AG08396 (cell line): ENCODE measurements around the gene KLHL22.
"Not testable (repeated sequence)": the region's sequence is repeated elsewhere in the genome, so short reads cannot be mapped to it uniquely, and the experiment has no call there.

Experiments
- DNase-seq: peaks from one replicate; pipeline ENCODE4 v3.0.0; 2012; ENCODE audit warnings: low spot score, mixed read lengths

The KLHL22 gene

DNA sequence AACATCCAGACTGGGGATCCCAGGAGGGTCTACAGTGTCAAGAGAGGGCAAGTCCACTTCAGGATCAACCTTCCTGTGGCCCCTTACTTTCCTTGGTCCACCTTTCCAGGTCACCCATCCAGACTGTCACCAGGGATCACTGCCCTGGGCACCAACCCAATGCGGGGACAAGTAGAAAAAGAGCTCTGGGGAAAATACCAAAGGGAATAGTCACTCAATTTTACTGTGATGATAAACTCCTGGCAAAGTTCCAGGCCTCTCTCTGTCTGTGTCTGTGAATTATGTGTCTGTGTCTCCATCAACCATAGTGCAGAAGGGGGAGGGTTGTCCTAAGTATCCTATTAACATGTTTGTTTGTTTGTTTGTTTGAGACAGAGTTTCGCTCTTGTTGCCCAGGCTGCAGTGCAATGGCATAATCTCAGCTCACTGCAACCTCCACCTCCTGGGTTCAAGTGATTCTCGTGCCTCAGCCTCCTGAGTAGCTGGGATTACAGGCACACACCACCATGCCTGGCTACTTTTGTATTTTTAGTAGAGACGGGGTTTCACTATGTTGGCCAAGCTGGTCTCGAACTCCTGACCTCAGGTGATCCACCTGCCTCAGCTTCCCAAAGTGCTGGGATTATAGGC is 8.8 kb upstream of the KLHL22 start:
- DNase-seq, result peak; percentile 47

DNA sequence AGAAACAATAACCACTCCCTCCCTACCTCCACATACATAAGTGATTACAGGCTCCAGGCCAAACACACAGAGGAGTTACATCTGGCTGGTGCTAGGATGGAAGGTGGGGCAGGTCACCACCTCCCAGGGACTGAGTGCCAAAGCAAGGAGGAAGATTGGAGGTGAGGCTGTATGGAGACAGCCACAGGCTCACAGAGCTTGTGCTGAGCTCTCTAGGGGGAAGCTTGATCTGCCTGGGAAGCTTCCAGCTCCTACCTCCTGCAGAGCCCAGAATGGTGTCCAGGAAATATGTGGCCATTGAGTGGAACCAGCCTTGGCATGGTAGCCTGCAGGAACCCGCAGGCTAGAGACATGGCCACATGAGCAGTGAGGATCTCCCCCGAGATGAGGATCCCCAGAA is 8.2 kb upstream of the KLHL22 start:
- no peak for DNase-seq

DNA sequence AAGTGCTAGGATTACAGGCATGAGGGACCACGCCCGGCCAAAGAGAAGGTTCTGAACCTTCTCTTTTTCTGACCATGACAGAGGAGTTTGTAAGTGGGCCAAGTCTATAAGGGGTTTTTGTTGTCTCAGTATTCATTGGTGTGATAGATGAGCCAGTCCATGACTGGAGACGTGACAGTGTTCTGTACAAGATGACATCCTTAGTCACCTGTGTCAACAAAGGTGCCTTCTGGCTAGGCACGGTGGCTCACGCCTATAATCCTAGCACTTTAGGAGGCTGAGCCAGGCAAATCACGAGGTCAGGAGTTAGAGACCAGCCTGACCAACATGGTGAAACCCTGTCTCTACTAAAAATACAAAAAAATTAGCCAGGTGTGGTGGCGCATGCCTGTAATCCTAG is 4.2 kb upstream of the KLHL22 start:
- no peak for DNase-seq

DNA sequence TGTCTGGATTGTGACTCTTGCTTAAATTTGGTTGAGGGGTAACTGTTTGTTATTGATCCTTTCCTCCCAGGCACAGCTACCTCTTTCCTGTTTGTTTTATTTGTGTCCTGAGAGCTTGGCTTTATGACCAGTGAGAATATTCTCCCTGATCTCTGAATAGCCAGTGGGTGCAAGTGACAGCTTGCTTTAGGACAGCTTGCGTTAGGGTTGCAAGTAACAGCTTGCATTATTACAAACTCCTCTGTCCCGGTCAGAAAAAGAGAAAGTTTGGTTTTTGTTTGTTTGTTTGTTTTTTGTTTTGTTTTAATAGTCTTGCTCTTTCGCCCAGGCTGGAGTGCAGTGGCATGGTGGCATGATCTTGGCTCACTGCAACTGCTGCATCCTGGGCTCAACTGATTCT is 3.3 kb upstream of the KLHL22 start:
- no peak for DNase-seq

DNA sequence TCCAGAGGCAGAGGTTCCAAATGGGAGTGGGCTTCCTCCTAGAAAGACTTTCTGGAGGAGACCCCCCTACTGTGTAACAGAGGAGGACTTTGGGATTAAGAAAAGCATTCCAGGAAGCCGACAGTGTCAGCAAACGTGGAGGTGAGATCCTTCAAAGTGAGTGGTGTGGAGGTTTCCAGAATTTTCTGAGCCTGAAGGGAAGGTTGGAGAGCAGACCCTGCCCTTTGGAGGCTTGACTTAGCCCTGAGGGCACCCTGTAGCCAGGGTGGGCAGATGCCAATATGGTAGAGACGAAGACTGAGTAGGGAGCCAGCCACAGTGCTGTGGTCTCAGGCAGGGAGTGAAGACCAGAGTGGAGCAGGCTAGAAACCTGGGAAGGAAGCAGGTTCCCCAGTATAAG is 1.8 kb upstream of the KLHL22 start:
- DNase-seq, result no peak

DNA sequence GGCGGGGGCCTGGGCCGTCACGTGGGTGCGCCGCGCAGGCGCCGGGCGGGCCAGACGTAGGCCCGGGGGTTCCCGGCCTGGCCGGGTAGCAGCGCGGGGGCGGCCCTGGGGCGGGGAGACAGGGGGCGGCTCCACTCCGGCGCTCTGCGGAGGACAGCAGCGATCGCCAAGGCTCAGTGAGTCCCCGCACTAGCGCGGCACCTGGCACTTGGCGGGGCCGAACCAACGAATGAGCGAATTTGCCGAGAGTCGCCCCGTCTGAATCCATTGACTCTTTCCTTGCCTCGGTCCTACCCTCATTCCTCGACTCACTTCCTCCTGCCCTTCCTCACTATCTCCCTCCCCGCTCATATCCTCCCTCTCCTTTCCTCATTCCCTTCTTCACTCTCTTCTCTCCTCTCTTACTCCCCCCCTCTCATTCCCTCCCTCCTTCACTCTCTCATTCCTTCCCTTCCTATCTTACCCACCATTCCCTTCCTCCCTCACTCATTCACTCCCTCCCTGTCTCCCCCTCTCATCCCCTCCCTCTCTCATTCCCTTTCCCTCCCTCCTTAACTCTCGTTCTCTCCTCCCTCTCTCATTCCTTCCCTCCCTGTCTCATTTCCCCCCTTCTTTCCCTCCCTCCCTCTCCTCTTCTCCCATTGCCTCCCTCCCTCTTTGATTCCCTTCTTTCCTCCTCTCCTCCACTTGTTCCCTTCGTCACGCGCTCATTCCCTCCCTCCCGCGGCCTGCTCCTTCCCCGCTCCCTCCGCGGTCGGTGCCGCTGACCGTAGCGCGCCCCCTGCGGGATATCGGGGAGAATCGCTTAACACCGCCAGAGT is 476 bp upstream of the KLHL22 start:
- DNase-seq, result peak; percentile 98

DNA sequence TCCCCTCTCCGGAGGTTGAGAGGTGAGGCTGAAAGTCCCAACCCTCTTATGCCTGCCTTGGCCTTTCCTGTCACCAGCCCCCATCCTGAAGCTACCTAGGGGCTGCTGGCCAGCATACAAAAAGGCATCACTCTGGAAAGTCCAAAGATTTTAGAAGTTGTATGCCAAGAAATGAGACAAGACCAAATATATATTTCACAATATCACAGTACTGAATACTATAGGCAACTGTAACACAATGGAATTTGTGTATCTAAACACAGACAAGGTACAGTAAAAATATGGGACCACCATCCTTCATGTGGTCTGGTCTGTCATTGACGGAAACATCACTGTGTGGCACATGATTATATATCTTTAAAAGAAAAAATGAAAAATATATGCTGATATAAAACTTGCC is 4.2 kb downstream of the KLHL22 start:
- DNase-seq, result no peak

DNA sequence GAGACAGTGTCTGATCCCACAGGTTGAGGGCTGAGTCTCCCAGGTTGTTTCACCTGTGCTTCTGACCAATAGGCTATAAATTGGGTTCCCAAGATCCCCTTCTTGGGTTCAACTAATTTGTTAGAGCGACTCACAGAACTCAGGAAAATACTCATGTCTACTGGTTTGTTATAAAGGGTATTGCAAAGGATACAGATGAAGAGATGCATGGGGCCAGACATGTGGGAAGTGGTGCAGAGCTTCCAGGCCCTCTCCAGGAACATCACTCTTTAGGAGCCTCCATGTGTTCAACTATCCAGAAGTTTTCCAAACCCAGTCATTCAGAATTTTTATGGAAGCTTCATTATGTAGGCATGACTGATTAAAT is 4.7 kb downstream of the KLHL22 start:
- DNase-seq, result no peak

DNA sequence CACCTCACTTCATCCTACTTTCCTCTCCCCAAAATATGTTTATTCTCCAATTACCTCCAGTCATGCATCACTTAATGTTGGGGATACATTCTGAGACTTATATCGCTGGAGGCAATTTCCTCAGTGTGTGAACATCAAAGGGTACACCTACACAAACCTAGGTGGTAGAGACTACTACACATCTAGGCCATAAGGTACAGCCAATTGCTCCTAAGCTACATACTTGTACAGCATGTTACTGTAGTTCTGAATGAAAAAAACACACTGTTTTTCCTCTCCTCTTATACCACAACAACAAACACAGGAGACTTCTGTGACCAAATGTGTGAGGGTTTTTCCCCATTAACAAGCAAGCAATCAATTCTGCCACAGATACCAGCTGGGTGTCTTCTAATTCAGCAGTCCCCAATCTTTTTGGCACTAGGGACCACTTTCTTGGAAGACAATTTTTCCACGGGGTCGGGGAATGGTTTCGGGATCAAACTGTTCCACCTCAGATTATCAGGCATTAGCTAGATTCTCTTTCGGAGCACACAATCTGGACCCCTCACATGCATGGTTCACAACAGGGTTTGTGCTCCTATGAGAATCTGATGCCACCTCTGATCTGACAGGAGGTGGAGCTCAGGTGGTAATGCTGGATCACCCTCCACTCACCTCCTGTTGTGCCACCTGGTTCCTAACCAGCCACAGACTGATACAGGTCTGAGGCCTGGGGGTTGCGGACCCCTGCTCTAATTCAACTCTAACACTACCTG is 5.2 kb downstream of the KLHL22 start:
- DNase-seq, result no peak

DNA sequence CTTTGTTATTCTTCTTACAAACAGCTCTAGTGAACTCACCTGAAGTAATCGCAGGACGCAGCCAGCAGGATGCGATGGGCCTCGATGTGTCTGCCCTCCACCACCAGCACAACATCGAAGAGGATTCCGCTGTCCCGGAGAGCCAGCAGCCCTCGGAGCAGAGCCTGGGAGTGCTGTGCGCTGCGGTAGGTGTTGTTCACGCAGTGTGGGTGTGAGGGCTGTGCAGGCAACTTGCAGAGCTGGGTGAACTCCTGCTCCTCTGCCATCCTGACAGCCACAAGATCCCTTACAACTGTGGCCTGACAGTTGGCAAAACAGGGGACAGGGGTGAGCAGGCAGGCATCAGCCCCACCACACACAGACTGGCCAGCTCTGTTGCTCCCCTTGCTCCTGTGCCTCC is 6.6 kb downstream of the KLHL22 start:
- DNase-seq, result no peak

DNA sequence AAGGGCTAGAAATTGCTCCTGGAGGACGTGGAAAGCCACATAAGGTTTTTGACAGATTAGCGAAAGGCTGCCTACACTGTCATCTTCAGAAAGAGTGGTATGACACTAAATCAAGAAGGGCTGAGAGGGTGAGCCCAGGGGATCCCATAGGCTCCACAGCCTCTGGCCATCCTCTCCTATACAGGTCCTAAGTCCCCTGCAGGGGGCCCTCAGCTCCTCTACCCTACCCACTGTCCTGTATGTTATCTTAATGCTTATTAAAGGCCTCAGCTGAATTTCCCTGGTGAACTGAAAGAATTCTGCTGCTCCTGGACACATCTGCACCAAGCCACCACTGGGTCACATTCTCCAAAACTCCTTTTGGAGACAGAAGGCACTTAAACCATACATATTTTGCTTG is 7.9 kb downstream of the KLHL22 start:
- no peak for DNase-seq

DNA sequence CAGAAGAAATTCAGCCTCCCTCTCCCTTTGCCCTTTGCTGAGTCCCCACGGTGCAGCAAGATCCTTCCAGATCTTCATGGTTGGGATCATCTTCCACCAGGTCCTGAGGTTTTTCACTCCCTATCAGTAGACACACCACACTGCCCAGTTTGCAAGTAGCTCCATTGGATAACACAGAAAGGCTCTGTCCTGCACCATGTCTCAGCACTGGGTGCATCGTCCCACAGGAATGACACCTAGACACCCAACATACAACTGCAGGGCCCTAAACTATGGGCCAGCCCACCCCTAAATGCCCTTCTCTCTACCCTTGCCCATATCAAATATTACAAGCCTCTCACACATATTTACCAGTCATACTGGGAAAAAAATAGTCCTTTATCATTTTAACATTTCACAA is 9.4 kb downstream of the KLHL22 start:
- peak; percentile 44 for DNase-seq

DNA sequence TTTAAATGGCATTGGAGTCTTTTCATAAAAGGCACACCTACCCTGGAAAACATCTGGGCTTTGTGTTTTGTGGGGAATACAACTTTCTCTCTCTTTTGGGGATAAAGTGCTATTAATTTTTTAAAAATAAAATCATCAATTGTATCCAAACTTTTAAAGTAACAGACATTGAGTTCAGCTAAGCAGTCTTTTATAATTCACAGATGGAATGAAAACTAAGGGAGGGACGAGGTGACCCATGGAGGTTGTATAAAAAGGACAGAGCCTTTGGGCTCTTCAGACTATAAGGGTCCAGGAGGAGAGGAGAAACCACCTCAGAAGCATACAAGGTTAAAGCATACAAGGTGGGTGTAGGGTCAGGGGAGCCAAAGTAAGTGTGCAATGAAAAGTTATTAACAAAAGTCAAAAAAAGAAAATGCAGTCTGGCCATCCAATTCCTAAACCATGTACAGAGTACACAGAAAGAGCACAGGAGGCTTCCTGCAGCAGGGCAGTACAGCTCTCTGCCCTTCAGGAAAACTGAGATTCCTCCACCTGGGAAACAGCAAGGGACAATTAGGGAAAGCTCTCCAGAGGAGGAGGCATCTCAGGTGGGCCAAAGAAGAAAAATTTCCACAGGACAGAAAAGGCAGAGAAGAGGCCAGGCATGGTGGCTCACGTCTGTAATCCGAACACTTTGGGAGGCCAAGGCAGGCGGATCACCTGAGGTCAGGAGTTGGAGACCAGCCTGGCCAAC is 10.5 kb downstream of the KLHL22 start:
- DNase-seq, result no peak

DNA sequence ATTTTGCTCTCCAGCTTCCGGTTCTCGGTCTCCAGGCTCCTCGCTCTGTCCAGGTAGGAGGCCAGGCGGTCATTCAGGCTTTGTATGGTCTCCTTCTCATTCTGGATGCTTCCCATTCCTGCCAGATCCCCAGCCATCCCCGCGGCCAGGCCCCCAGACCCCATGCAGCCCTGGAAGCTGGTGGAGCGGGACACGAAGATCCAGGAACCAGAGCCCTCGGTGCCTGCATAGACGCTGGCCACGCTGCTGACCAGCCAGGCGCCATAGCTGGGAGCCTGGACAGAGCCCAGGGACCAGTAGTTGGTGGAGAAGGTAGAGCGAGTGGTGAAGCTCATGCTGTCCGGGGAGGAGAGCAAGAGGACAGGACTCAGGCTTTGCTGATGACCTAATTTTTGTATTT is 11.8 kb downstream of the KLHL22 start:
- no peak for DNase-seq

DNA sequence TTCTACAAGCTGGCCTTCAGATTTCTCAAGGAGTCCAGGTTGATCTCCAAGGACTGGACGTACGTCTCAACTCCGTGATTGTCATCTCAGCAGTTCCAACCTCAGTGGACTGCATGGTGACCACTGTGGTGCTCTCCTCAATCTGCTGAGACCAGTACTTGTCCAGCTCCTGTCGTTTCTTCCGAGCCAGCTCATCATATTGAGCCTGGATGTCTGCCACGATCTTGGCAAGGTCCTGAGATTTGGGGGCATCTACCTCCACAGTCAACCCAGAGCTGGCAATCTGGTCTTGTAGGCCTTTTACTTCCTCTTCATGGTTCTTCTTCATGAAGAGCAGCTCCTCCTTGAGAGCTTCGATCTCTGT is 12.5 kb downstream of the KLHL22 start:
- DNase-seq, result not testable (repeated sequence)

DNA sequence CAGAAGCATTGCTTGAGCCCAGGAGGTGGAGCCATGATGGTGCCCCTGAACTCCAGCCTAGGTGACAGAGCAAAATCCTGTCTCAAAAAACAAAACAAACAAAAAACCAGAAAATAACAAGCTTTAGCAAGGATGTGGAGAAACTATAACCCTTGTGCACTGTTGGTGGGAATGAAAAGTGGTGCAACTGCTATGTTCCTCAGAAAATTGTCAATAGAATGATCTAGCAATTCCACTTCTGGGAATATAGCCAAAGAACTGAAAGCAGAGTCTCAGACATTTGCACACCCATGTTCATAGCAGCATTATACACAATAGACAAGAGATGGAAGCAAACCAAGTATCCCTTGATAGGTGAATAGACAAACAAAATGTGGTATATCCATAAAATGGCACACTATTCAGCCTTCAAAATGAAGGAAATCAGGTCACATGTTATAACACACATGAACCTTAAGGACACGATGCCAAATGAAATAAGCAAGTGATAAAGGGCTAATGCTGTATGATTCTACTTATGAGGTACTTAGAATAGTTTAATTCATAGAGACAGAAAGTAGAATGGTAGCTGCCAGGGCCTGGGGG is 15.9 kb downstream of the KLHL22 start:
- no peak for DNase-seq

DNA sequence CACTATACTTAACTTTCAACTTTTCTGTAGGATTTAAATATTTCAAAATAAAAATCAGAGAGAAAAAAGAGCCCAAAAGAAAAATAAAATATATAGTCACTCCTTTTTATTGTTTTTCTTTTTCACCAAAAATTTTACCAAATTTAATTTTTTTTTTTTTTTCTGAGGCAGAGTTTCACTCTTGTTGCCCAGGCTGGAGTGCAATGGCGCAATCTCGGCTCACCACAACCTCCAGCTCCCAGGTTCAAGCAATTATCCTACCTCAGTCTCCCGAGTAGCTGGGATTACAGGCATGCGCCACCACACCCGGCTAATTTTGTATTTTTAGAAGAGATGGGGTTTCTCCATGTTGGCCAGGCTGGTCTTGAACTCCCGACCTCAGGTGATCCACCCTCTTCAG is 17.5 kb downstream of the KLHL22 start:
- not testable (repeated sequence) for DNase-seq

DNA sequence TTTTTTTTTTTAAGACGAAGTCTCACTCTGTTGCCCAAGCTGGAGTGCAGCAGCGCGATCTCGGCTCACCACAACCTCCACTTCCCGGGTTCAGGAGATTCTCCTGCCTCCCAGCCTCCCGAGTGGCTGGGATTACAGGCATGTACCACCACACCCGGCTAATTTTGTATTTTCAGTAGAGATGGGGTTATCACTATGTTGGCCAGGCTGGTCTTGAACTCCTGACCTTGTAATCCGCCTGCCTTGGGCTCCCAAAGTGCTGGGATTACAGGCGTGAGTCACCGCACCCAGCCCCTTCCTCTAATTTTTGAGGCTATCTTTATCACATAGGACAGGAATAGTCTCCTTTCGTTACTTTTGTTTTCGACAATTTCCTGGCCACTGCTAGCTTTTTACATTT is 20.0 kb downstream of the KLHL22 start:
- not testable (repeated sequence) for DNase-seq

DNA sequence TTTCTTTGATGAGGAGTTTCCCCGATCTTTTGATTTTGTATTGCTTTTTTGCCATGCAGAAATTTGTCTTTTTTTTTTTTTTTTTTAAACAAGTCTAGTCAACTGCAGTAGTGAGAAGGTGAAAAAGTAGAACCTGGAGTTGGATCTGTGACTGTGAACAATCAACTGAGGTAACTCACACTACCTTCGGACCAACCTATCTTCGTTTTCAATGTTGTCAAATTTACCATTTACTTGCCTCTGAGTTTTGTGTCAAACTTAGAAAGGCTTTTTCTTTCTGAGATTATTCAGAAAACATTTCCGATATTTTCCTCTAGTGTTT is 20.5 kb downstream of the KLHL22 start:
- no peak for DNase-seq

DNA sequence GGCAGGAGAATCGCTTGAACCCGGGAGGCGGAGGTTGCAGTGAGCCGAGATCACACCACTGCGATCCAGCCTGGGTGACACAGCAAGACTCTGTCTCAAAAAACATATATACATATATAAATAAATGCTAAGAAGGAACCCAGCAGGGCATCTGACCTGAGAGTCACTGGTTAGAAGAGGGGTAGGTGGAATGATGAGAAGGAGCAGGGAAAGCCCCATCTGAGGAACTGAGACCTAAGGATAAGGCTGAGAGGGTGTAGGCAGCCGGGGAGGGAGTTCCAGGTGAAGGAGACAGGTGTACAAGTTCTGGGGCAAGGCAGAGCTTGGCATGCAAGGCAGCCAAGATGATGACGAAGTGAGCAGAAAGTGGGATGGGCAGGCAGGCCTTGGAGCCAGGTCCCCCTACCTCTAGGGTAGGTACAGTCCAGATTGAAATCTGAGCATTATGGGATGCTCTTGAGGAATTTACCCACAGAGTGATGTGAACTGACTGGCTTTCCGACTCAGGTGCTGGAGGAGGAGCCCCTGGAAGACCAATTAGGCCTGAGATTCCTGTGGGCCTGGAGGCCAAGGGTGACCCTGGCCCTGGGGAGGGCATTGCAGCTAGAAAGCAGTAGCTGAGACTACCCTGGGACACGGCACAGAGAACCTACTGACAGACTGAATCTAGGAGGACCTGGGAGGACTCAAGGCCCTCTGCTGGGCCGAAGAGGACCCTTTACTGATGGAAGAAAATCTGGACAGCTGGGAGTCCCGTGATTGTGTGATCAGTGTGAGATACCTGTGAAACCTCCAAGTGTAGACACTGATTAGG is 22.8 kb downstream of the KLHL22 start:
- DNase-seq, result no peak

DNA sequence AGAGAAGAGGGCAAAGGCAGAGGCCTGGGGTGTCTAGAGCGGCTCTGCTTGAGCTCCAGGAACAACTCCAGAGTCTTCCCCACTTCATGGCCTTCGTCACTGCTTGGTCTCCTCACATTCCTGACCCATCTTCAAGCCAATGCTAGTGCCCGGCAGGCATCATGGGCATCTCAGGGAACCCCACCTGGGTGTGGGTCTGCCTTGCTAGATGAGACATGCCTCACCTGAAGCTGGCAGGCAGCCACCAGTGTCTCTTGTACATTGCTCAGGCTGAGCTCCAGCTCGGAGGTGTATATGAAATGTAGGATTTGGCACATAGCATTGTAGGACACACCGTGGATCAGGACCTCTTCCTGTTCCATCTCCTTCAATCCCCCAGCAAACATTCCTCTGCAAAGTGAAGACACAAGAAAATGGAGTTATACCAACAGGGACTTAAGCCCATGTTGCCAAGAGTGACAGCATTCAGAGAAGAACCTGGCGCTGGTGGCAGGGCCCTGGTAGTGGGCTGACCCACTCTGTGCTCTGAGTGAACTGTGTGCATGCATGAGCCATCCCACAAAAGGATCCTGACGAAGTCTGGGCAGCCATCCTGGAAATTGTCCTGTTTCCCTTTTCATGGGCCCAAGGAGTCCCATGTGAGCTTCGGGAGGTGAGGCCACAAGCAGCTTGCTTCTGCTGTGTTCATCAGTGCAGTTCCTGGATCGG is 24.3 kb downstream of the KLHL22 start:
- DNase-seq, result no peak
